SK-MEL-5 (cell line): ENCODE results near the gene HSPG2. TPM values are rescaled to one million over a fixed set of nuclear protein-coding genes. Genes with fewer than 3 reads are reported as not detected.

Source experiments
- DNase-seq: peaks from one replicate; pipeline ENCODE4 v3.0.0-alpha.2; 2016; ENCODE audit warnings: low read depth, low spot score
- in situ Hi-C: cut with HindIII; loops from 2 replicates; pipeline ENCODE4 v1.10.0; 2016; ENCODE audit warnings: low sequenced_read_pairs, high pct_unique_total_duplicates, low pct_unique_long_range_greater_than_20kb
- total RNA-seq: library from RNA; depleted of rRNA; stranded (reverse); fragments of >200 nt; shearing (Covaris generic); gene quantifications from 2 replicates; pipeline ENCODE4 v1.2.3, GENCODE V29; 2014

The HSPG2 gene
- total RNA-seq, 1 experiment from 2014 or later: 7.2 TPM

GRCh38 chr1:21880619-21880970, 56.5 kb downstream of the HSPG2 start:
- in situ Hi-C loops: no loop called here
- DNase-seq: no peak

- DNase-seq: no peak
- in situ Hi-C loops: no loop called here
Measured at GRCh38 chr1:21879928-21880618, 57.0 kb downstream of the HSPG2 start.

GRCh38 chr1:21878840-21879478, 58.2 kb downstream of the HSPG2 start:
- no peak for DNase-seq
- in situ Hi-C loops: no loop called here

- in situ Hi-C loops: no loop called here
Measured at GRCh38 chr1:21878009-21878773, 58.9 kb downstream of the HSPG2 start.

GRCh38 chr1:21876267-21876666, 60.8 kb downstream of the HSPG2 start:
- in situ Hi-C loops: no loop called here
- no peak for DNase-seq

More at GRCh38 chr1:21878009-21878773, 58.9 kb downstream of the HSPG2 start:
- no peak for DNase-seq

GRCh38 chr1:21875621-21876063, 61.5 kb downstream of the HSPG2 start:
- in situ Hi-C loops: no loop called here
- no peak for DNase-seq

GRCh38 chr1:21874778-21875547, 62.1 kb downstream of the HSPG2 start:
- DNase-seq: no peak
- in situ Hi-C loops: no loop called here

GRCh38 chr1:21874328-21874727, 62.8 kb downstream of the HSPG2 start:
- no peak for DNase-seq
- in situ Hi-C loops: no loop called here

- in situ Hi-C loops: no loop called here
- DNase-seq: no peak
Measured at GRCh38 chr1:21873761-21874160, 63.3 kb downstream of the HSPG2 start.

- in situ Hi-C loops: no loop called here
- DNase-seq: no peak
Measured at GRCh38 chr1:21873174-21873573, 63.9 kb downstream of the HSPG2 start.

- in situ Hi-C loops: no loop called here
Measured at GRCh38 chr1:21872445-21873079, 64.5 kb downstream of the HSPG2 start.

GRCh38 chr1:21871943-21872342, 65.2 kb downstream of the HSPG2 start:
- in situ Hi-C loops: no loop called here
- no peak for DNase-seq

More at GRCh38 chr1:21872445-21873079, 64.5 kb downstream of the HSPG2 start:
- no peak for DNase-seq

- in situ Hi-C loops: no loop called here
- no peak for DNase-seq
Measured at GRCh38 chr1:21870611-21871010, 66.5 kb downstream of the HSPG2 start.

GRCh38 chr1:21869620-21870121, 67.4 kb downstream of the HSPG2 start:
- in situ Hi-C loops: no loop called here
- peak; percentile 32 for DNase-seq

- in situ Hi-C loops: no loop called here
- DNase-seq: no peak
Measured at GRCh38 chr1:21868941-21869454, 68.1 kb downstream of the HSPG2 start.

GRCh38 chr1:21868482-21868881, 68.6 kb downstream of the HSPG2 start:
- in situ Hi-C loops: no loop called here
- no peak for DNase-seq

- in situ Hi-C loops: no loop called here
- DNase-seq: no peak
Measured at GRCh38 chr1:21867451-21867996, 69.6 kb downstream of the HSPG2 start.
